ENCODE results near the gene CCDC183.
A peak's percentile ranks its signal among the peaks of the same experiment; 100 is the strongest.

Gene CCDC183

DNA sequence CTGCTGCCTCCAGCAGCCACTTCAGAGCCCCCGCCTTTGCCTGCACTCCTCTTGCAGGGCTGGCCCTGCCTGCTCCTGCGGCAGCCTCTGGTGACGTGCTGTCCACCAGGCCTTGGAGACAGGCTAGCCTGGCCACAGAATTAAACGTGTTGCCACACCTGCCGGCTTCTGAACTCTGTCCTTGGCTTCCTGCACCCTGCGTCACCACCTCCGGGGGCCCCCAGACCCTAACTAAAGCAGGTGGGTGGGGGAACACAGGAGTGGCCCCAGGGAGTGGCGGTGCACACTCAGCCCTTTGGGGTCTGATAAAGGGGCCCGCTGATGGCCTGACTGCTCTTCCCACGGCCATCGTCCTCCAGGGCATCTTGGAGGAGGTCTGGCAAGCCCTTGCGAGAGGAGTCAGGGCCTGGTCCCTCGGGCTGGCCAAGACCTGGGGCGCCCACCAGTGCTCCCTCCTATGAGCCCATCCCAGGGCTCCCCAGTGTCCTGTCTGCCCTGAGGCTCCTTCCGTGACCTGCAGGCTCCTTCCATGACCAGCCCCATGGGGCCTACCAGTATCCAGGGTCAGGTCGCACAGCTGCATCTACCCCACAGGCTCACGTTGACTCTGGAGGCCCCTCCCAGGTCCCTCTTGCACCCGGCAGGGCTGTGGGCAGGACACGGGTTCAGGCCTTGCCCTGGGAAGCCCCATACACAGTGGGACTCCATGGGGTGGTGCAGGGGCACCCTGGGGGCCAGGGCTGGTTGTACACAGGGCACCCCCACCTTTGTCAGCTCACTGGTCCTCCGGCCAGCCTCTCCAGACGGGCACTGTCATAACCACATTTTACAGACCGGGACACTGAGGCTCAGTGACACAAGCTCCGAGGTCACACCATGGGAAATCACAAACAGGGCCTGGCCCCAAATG is 55.0 kb downstream of the CCDC183 start:
- no peak for ATAC-seq

DNA sequence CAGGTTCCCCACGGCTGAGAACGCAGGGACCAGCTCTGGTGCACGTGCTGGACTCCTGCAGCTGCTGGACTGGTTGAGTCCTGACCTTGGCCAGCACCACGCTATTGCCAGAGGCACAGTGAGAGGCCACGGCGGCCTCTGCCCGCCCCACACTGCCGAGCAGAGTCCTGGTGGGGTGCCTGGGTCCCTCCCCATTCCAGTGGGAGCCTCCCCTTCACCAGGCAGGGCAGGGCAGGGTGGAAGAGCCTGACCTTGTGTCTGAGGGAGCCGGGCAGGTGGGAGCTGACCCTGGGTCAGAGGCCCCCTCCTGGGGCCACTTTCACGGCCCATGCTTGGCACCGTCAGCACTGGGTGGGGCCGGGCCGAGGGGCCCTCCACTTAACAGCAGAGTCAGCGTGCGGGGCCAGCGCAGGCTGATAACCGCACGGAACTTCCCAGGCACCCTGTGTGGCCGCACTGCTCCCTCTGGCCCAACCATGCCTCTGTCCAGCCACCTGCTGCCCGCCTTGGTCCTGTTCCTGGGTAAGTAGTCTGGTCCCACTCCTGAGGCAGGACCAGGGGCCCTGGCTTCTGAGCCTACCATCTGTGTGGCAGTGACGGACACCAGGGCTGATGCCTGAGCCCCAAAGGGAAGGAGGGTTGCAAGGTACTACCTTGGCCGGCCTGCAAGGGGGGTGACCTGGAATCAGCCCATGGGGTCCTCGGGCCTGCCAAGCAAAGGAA is 56.0 kb downstream of the CCDC183 start, which contains the start of gene MAMDC4:
Gene MAMDC4, plus strand, starts transcription at position 406 of the 723 bp plus-strand sequence. Its CDS starts 71 bp downstream, at position 477.
- no peak for ATAC-seq

DNA sequence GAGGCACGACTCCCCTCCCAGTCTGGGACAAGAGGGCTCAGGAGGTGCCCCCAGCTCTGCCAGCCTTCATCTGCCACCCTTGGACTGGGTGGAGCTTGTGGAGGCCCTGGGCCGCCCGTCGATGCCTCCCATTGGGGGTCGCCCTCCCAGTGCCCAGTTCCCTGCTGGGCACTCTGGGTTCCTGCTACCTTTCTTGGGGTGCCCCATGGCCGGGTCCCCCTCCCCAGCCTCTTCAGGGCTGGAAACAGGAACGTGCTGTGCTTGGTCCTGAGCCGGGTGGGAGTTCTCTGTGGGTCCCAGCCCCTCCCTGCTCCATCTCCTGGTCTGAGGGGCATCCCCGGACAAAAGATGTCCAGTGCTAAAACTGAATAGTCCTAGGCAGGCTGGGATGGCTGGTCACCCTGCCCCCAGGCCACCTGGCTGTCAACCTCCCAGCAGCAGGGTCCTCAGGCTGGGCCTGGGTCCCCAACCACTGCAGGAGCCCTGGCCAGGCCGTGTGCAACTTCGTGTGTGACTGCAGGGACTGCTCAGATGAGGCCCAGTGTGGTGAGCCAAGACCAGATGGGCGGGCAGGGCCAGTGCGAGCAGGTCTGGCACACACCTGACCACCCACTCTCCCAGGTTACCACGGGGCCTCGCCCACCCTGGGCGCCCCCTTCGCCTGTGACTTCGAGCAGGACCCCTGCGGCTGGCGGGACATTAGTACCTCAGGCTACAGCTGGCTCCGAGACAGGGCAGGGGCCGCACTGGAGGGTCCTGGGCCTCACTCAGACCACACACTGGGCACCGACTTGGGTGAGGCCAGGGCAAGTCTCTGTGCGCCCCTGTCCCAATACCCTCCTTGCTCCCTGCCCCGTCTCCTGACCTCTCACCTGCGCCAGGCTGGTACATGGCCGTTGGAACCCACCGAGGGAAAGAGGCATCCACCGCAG is 56.8 kb downstream of the CCDC183 start:
- ATAC-seq: no peak

DNA sequence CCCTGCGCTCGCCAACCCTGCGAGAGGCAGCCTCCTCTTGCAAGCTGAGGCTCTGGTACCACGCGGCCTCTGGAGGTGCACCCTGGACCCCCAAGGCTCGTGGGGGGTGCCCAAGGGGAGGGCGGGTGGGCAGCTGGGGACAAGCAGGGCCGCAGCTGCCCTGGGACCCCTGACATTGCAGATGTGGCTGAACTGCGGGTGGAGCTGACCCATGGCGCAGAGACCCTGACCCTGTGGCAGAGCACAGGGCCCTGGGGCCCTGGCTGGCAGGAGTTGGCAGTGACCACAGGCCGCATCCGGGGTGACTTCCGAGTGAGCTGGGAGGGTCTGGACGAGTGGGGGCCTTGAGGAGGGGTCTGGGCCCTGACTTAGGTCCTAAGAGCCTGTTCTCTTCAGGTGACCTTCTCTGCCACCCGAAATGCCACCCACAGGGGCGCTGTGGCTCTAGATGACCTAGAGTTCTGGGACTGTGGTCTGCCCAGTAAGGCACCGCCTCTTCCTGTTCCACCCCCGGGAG is 57.5 kb downstream of the CCDC183 start:
- no peak for ATAC-seq

DNA sequence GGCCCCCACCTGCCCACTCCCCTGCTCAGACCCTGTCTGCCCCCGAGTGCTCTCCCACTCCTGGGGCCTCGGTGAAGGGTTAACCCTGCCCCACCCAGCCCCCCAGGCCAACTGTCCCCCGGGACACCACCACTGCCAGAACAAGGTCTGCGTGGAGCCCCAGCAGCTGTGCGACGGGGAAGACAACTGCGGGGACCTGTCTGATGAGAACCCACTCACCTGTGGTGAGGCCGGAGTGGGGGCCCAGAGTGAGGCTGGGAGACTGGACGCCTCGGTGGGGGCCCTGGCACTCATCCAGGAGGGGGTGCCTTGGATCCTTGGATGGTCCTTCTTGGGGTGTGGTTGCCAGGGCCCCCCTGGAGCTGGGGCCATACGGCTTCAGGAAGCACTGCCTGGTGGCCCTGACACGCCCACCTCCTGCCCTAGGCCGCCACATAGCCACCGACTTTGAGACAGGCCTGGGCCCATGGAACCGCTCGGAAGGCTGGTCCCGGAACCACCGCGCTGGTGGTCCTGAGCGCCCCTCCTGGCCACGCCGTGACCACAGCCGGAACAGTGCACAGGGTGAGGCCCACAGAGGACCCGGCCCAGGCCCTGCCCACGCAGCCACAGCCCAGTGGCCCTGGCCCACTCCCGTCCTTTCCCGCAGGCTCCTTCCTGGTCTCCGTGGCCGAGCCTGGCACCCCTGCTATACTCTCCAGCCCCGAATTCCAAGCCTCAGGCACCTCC is 58.1 kb downstream of the CCDC183 start:
- no peak for ATAC-seq

DNA sequence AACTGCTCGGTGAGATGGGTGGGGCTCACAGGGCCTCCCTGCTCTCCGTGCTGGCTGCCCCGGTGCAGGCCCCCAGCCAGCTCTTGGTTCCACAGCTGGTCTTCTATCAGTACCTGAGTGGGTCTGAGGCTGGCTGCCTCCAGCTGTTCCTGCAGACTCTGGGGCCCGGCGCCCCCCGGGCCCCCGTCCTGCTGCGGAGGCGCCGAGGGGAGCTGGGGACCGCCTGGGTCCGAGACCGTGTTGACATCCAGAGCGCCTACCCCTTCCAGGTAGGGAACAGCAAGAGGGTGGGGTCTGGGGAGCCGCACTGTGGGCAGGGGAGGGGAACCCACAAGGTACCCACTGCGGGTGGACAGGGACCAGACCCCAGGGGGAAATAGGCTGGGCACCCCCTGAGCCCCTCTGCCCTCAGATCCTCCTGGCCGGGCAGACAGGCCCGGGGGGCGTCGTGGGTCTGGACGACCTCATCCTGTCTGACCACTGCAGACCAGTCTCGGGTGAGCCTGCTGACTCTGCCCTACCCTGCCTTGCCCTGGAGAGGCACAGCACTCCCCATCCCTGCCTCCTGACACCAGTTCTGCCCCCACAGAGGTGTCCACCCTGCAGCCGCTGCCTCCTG is 58.8 kb downstream of the CCDC183 start:
- no peak for ATAC-seq

DNA sequence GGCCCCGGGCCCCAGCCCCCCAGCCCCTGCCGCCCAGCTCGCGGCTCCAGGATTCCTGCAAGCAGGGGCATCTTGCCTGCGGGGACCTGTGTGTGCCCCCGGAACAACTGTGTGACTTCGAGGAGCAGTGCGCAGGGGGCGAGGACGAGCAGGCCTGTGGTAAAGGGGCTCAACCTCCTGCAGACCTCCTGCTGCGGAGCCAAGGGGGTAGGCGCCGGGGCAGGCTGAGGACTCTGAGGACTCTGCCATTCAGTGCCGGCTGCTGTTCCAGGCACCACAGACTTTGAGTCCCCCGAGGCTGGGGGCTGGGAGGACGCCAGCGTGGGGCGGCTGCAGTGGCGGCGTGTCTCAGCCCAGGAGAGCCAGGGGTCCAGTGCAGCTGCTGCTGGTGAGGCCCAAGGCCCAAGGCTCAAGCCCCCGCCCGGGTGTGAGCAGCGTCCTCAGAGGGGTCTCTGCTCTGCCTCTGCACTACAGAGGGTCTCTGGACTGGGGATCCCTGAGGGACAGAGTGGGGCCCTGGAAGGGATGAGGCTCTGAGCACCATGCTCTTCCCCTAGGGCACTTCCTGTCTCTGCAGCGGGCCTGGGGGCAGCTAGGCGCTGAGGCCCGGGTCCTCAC is 59.4 kb downstream of the CCDC183 start:
- no peak for ATAC-seq

DNA sequence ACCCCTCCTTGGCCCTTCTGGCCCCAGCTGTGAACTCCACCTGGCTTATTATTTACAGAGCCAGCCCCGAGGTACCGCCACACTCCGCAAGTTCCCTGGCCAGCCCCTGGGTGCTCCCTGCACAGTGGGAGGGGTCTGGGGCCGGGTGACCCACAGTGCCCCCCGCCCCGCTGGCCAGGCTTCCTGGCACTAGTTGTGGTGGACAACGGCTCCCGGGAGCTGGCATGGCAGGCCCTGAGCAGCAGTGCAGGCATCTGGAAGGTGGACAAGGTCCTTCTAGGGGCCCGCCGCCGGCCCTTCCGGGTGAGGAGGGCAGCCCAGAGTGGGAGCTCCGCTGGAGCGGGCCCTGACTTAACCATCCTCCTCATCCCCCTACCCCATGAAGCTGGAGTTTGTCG is 59.9 kb downstream of the CCDC183 start:
- ATAC-seq: no peak

DNA sequence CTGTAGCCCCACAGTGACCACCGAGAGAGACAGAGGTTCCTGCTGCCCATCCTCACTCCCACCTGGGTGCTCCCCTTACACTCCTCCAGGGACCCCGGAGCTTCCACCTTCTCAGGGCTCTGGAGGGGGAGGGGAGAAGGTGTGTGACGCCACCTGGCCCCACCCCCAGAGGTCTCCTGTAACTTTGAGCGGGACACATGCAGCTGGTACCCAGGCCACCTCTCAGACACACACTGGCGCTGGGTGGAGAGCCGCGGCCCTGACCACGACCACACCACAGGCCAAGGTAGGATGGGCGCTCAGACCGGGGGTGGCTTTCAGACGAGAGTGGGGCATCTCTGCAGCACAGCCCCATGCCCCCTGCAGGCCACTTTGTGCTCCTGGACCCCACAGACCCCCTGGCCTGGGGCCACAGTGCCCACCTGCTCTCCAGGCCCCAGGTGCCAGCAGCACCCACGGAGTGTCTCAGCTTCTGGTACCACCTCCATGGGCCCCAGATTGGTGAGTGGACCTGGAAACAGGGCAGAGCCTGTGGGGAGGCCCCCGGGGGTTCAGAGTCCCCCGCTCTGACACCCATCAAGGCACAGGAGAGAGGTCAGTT is 60.5 kb downstream of the CCDC183 start:
- peak in 1 of 2 donors; percentile 13 for ATAC-seq

DNA sequence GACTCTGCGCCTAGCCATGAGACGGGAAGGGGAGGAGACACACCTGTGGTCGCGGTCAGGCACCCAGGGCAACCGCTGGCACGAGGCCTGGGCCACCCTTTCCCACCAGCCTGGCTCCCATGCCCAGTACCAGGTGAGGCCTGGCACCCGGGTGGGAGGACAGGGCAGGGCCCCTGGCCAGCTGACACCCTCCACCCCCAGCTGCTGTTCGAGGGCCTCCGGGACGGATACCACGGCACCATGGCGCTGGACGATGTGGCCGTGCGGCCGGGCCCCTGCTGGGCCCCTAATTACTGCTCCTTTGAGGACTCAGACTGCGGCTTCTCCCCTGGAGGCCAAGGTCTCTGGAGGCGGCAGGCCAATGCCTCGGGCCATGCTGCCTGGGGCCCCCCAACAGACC is 61.0 kb downstream of the CCDC183 start:
- ATAC-seq: no peak
